Mesodermal cell (in vitro differentiated cells): Measurements from ENCODE around the gene CNGA4.
A peak's percentile ranks its signal among the peaks of the same experiment; 100 is the strongest.
"Not testable (repeated sequence)": the region's sequence is repeated elsewhere in the genome, so short reads cannot be mapped to it uniquely, and the experiment has no call there.

ENCODE experiments used
- H3K27ac ChIP-seq: 2 replicates; pipeline ENCODE4 v1.7.0; 2013; ENCODE audit warnings: mild to moderate bottlenecking, low read depth, low read length, moderate library complexity; ENCODE audit not compliant: severe bottlenecking
- H3K36me3 ChIP-seq: 2 replicates; pipeline ENCODE4 v1.7.1; 2013; ENCODE audit warnings: mild to moderate bottlenecking, low read length, moderate library complexity; ENCODE audit not compliant: control insufficient read depth, insufficient read depth
- H3K4me1 ChIP-seq: one replicate; pipeline ENCODE4 v1.7.1; 2013; ENCODE audit warnings: mild to moderate bottlenecking, low read length; ENCODE audit not compliant: insufficient read depth, control insufficient read depth, poor library complexity, severe bottlenecking
- H3K4me3 ChIP-seq: 2 replicates; pipeline ENCODE4 v1.7.0; 2013; ENCODE audit warnings: low read length, control low read depth, mild to moderate bottlenecking; ENCODE audit not compliant: insufficient read depth, poor library complexity, severe bottlenecking; ENCODE audit errors: extremely low read depth
- H3K9me3 ChIP-seq: 2 replicates; pipeline ENCODE4 v1.7.1; 2013; ENCODE audit warnings: mild to moderate bottlenecking, low read length, moderate library complexity; ENCODE audit not compliant: control insufficient read depth
- WGBS, 2 experiments: methylation state at CpG; one replicate each; pipeline ENCODE4 v1.1.5; 2013; ENCODE audit warnings: missing lambda C conversion rate in 2 of 2; ENCODE audit not compliant: insufficient coverage in 2 of 2; 5-methylcytosine and 5-hydroxymethylcytosine counted together

CNGA4 gene

DNA sequence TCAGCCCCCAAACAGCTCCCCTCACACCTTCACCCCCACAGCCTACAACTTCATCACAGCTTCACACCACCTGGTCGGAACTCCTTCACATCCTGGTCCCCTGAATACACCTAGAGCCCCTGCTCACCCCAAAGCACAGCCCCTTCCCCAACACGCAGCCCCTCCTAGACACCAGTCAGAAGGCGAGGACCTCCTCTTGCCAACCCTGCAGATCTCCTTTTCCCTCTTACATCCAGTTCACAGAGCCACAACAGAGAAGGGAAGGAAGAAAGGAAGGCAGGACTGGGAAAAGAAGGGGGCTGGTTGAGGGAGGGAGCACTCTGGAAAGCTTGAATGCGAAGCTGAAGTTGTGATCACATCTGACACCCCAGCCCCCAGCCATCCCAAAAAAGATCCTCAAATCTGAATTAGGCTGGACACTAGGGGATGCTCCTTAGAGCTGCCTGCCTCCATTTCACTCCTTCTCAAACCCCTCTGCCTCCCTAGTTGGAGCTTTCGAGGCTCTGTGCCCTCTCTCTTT, 21.4 kb downstream of the CNGA4 start:
- no peak overlapping the region for H3K27ac ChIP-seq
- H3K4me3 ChIP-seq: peak overlapping the region; percentile 40
- WGBS, 2 experiments: 43 to 86% methylated on average over 2 to 4 of the region's 5 CpGs
- H3K36me3 ChIP-seq: no peaks in the 10 kb centered on the region
- peaks cover 16% of the 10 kb centered on the region for H3K4me1 ChIP-seq
- H3K9me3 ChIP-seq: no peaks in the 10 kb centered on the region

DNA sequence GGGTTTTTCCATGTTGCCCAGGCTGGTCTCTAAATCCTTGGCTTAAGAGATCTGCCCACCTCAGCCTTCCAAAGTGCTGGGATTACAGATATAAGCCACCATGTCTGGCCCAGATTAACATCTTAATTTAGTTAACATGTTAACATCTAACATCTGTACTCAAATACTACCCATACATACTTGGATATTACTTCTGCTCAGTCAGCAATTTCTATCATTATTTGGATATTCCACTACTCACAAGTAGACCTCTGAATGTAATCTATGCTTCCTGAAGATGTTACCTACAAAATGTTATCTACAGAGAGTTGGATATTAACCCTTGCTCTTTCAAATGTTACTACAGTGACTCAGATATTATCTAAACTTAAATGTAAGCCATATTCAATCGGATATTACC, 24.8 kb downstream of the CNGA4 start:
- 91 to 100% methylated on average over 1 of the region's 1 CpG for WGBS, 2 experiments
- Histone ChIP-seq H3K27ac (no peak overlapping the region), H3K9me3 (no peaks in the 10 kb centered on the region), H3K4me1 (peaks cover 8% of the 10 kb centered on the region), H3K4me3 (no peak overlapping the region), H3K36me3 (no peaks in the 10 kb centered on the region)

DNA sequence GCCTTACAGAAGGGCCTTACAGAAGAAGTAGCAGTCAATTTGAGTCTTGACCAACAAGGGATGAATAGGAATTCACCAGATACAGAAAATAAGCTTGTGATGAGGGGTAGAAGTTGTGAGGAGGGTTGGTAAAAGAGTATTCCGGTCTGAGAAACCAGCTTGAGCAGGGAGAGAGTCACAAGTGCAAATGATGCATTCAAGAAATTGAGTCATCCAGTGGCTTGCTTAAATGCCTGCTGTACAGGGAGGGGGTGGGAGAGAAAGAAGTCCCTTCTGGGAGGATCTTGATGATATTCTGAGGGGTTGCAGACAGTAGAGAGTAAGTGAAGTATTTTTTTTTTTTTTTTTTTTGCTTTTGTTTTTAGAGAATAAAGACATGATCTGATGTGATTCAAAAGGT, 29.9 kb downstream of the CNGA4 start:
- Histone ChIP-seq H3K4me3 (no peak overlapping the region), H3K27ac (no peak overlapping the region), H3K4me1 (no peaks in the 10 kb centered on the region), H3K36me3 (no peaks in the 10 kb centered on the region), H3K9me3 (no peaks in the 10 kb centered on the region)
- WGBS, 2 experiments: 67 to 82% methylated on average over 1 of the region's 1 CpG

DNA sequence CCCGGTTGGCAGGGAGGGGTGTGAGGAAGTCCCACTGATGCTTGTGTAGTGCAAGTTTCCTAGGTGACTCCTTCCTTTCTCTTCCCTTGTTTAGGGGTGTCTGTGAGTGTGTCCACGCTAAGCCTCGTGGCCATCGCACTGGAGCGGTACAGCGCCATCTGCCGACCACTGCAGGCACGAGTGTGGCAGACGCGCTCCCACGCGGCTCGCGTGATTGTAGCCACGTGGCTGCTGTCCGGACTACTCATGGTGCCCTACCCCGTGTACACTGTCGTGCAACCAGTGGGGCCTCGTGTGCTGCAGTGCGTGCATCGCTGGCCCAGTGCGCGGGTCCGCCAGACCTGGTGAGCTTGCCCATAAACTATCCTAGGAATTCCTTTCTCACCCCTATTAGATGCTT, 31.1 kb downstream of the CNGA4 start:
- H3K36me3 ChIP-seq: no peaks in the 10 kb centered on the region
- WGBS, 2 experiments: 91 to 94% methylated on average over 23 of the region's 24 CpGs

DNA sequence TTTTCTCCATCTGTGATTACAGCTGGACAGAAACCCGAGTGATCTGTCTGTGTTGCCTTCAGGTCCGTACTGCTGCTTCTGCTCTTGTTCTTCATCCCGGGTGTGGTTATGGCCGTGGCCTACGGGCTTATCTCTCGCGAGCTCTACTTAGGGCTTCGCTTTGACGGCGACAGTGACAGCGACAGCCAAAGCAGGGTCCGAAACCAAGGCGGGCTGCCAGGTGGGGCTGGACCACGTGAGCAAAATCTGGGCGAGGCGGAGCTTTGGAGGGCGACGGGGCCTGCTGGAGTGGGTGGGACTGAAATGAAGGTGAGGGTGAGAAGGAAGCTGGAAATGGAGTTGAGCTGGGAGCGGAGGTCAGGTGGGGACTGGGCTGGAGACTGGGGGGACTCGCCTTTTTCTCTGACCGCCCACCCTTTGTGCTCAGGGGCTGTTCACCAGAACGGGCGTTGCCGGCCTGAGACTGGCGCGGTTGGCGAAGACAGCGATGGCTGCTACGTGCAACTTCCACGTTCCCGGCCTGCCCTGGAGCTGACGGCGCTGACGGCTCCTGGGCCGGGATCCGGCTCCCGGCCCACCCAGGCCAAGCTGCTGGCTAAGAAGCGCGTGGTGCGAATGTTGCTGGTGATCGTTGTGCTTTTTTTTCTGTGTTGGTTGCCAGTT, 31.8 kb downstream of the CNGA4 start:
- H3K36me3 ChIP-seq: no peaks in the 10 kb centered on the region
- H3K27ac ChIP-seq: no peak overlapping the region
- WGBS, 2 experiments: 96 to 97% methylated on average over 38 to 39 of the region's 41 CpGs
- H3K4me1 ChIP-seq: no peaks in the 10 kb centered on the region
- H3K9me3 ChIP-seq: no peaks in the 10 kb centered on the region
- no peak overlapping the region for H3K4me3 ChIP-seq

More for the DNA sequence above, 31.1 kb downstream of the CNGA4 start:
- H3K9me3 ChIP-seq: no peaks in the 10 kb centered on the region
- H3K27ac ChIP-seq: no peak overlapping the region
- H3K4me1 ChIP-seq: no peaks in the 10 kb centered on the region
- no peak overlapping the region for H3K4me3 ChIP-seq

DNA sequence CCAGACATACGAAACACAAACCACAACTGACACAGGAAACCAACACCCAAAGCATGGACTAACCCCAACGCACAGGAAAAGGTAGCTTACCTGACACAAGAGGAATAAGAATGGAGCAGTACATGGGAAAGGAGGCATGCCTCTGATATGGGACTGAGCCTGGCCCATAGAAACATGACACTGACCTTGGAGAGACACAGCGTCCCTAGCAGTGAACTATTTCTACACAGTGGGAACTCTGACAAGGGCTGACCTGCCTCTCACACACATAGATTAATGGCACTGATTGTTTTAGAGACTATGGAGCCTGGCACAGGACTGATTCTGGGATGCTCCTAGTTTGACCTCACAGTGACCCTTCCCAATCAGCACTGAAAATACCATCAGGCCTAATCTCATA, 32.7 kb downstream of the CNGA4 start:
- H3K27ac ChIP-seq: no peak overlapping the region
- WGBS, 2 experiments: 94% methylated on average over 2 of the region's 3 CpGs; no CpG with 5 or more reads in 1 of the 2 experiments

DNA sequence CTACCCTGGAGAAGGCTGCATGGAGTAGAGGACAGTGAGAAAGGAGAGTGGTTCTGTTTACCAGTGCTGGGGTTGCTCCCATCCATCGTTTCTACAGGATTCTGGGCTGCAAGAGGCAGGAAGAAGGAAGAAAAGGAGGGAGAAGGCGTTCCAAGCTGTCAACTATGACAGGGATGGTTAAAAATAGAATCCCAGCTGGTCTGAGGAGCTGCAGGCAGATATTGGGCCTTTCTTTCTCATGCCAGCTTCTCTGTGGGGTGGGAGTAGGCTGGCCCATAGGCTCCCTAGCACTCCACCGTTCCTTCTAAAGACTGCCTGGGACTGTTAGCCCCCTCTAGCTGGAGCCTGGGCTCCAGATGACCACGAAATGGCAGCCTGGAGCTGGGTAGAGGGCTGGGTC, 34.3 kb downstream of the CNGA4 start:
- Histone ChIP-seq H3K4me3 (no peak overlapping the region), H3K9me3 (no peaks in the 10 kb centered on the region), H3K4me1 (no peaks in the 10 kb centered on the region), H3K27ac (no peak overlapping the region), H3K36me3 (no peaks in the 10 kb centered on the region)
- WGBS, 2 experiments: 95 to 100% methylated on average over 1 to 2 of the region's 4 CpGs

More for the DNA sequence above, 32.7 kb downstream of the CNGA4 start:
- Histone ChIP-seq H3K9me3 (no peaks in the 10 kb centered on the region), H3K36me3 (no peaks in the 10 kb centered on the region), H3K4me3 (no peak overlapping the region), H3K4me1 (no peaks in the 10 kb centered on the region)

DNA sequence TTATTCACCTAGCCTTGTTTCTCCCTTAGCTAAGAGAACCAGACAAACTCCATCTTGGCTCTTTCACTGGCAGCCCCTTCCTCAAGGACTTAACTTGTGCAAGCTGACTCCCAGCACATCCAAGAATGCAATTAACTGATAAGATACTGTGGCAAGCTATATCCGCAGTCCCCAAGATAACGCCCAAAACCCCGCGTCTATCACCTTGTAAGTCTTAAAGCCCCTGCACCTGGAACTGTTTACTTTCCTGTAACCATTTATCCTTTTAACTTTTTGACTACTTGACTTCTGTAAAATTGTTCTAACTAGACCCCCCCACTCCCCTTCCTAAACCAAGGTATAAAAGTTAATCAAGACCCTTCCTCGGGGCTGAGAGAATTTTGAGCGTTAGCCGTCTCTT, 41.9 kb downstream of the CNGA4 start:
- not testable (repeated sequence) for H3K4me1 ChIP-seq, H3K36me3 ChIP-seq, H3K4me3 ChIP-seq, H3K9me3 ChIP-seq, H3K27ac ChIP-seq
- 68 to 80% methylated on average over 3 to 7 of the region's 7 CpGs for WGBS, 2 experiments

DNA sequence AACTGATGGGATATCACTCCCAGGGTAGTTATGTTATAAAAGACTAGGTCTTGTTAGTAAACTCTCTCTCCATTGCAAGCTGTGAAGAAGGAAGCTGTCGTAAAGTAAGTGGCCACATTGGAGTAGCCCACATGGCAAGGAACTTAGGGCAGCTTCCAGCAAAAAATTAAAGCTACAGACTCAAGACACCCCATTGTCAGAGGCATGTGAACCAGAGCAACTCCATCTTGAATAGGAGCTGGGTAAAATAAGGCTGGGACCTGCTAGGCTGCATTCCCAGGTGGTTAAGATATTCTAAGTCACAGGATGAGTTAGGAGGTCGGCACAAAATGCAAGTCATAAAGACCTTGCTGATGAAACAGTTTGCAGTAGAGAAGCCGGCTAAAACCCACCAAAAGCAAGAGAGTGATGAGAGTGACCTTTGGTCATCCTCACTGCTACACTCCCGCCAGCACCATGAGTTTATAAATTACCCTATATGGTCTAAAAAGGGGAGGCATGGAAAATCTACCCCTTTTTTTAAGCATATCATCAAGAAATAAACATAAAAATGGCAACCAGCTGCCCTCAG, 44.6 kb downstream of the CNGA4 start:
- no peak overlapping the region for H3K27ac ChIP-seq
- WGBS, 2 experiments: 50 to 83% methylated on average over 1 to 3 of the region's 4 CpGs
- H3K36me3 ChIP-seq: no peaks in the 10 kb centered on the region
- no peaks in the 10 kb centered on the region for H3K9me3 ChIP-seq
- peaks cover 10% of the 10 kb centered on the region for H3K4me1 ChIP-seq
- H3K4me3 ChIP-seq: no peak overlapping the region

DNA sequence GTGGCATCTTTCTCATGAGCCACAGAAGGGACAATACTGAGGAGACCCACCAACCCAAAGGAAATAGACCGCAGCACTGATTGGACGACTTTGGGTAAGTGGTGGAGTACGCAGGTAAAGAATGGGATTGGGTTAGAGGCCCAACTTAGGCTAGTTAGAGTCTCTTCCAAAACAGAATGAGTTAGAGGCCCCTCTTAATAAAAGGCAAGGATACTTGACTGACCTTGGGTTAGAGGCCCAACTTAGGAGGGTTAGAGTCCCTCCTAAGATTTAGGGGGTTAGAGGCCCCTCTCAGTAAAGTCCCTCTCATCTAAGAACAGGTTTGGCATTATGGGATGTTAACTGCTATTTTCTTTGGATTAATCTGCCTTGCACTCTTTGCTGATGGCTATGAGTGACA, 45.4 kb downstream of the CNGA4 start:
- Histone ChIP-seq H3K4me3 (no peak overlapping the region), H3K4me1 (peaks cover 10% of the 10 kb centered on the region), H3K27ac (no peak overlapping the region), H3K36me3 (no peaks in the 10 kb centered on the region), H3K9me3 (no peaks in the 10 kb centered on the region)
- WGBS, 2 experiments: 80% methylated on average over 1 of the region's 3 CpGs; no CpG with 5 or more reads in 1 of the 2 experiments

DNA sequence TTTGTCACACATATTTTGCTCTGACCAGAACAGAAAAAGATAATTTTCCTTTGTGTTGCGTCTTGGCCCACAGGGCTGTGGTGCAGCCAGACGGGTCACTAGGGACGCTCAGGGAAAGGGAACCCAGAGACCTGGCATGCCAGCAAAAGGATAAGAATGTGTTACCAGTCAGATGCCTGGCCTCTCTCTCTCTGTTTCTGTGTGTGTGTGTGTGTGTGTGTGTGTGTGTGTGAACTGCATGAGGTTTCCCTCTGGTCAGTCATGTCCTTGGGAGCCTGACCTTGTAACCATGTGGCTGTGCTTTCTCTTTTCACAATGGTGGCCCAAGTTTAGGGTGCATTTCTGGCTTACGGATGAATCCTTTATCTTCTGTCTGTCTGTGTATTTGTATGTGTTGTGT, 46.1 kb downstream of the CNGA4 start:
- no peak overlapping the region for H3K4me3 ChIP-seq
- peaks cover 10% of the 10 kb centered on the region for H3K4me1 ChIP-seq
- 88 to 89% methylated on average over 3 of the region's 4 CpGs for WGBS, 2 experiments
- H3K36me3 ChIP-seq: no peaks in the 10 kb centered on the region
- H3K9me3 ChIP-seq: no peaks in the 10 kb centered on the region
- H3K27ac ChIP-seq: no peak overlapping the region
